HepG2 (cell line): ENCODE results near the gene PLCXD1.
"Not testable (repeated sequence)": the region's sequence is repeated elsewhere in the genome, so short reads cannot be mapped to it uniquely, and the experiment has no call there.

Source experiments
- FOXK1 ChIP-seq: sonication (generic); formaldehyde crosslinking; IDR thresholded peaks from 2 replicates; pipeline ENCODE4 v1.4.0; 2020; ENCODE audit warnings: low read depth, missing genetic modification reagents, borderline replicate concordance
- LBX2 ChIP-seq: sonication (generic); formaldehyde crosslinking; IDR thresholded peaks from 2 replicates; pipeline ENCODE4 v1.5.0; 2020; ENCODE audit warnings: missing genetic modification reagents, mild to moderate bottlenecking, borderline replicate concordance
- MAX ChIP-seq: IDR thresholded peaks from 2 replicates; pipeline ENCODE4 v1.6.1; 2012; ENCODE audit warnings: inconsistent platforms
- PCBP1 ChIP-seq: fragments of 200-400 bp; formaldehyde crosslinking; IDR thresholded peaks from 2 replicates; pipeline ENCODE4 v1.6.1; 2017; ENCODE audit warnings: mild to moderate bottlenecking, low read depth, low read length, borderline replicate concordance

- not testable (repeated sequence) for TF ChIP-seq MAX; LBX2 (CRISPR knock-in tag); FOXK1 (CRISPR knock-in tag); PCBP1
Observed at GRCh38 chrX:351324-351641, 70.1 kb downstream of the PLCXD1 start.
